NCI-H748 (cell line): ENCODE data around the gene POLR1B.
"Not testable (repeated sequence)": the region's sequence is repeated elsewhere in the genome, so short reads cannot be mapped to it uniquely, and the experiment has no call there.

Experiments used
- DNase-seq: peaks from one replicate; lab custom pipeline; 2025; ENCODE audit not compliant: unreplicated experiment; lab: John Stamatoyannopoulos, UW

POLR1B gene

DNA sequence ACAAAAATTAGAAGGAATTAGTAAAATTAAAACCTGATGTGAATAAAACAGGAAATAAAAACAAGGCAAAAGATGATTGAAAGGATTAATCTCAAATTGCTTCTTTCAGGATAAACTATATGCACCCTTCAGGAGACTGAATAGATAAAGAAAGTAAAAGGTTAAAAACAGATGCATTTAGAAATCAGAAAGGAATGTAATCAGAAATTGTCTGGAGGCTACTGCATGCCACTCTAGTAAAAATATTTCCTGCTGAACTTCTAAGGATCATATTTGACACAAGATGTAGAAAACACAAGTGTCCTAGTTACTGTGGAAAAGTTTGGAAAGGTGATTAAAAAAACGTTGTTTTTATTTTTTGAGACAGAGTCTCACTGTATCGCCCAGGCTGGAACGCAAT is 58.4 kb downstream of the POLR1B start:
- no peak for DNase-seq

DNA sequence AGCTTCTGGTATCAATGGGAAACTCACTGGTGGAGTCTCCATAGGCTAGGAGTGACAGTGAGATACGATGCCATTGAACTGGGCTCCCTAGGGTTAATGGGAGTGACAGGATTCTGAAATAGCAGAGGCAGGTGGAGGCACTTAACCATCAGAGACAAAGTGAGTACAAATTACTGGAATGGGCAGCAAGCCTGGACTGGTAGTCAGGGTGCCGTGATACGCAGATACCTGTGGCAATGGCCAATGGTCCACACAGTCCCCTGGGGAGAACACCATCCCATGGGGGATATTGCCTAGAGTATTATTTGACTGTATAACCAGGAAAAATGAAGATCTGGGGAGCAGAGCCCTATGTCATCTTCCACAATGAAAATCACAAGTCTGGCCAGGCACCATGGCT is 59.5 kb downstream of the POLR1B start:
- no peak for DNase-seq

DNA sequence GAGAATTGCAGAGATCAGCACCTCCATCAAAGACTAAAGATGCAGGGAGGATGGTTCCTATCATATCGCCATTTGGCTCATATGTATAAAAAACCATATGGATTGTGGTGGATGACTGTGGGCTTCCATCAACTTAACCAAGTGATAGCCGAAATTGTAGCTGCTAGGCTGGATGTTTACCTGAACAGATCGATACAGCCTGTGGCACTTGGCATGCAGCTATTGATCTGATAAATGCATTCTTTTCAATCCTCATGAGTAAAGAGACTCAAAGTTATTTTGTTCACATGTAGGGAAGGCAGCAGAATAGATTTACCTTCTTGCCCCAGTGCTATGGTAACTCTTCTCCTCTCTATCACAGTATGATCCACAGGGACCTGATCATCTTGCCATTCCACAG is 60.7 kb downstream of the POLR1B start:
- DNase-seq, result no peak

DNA sequence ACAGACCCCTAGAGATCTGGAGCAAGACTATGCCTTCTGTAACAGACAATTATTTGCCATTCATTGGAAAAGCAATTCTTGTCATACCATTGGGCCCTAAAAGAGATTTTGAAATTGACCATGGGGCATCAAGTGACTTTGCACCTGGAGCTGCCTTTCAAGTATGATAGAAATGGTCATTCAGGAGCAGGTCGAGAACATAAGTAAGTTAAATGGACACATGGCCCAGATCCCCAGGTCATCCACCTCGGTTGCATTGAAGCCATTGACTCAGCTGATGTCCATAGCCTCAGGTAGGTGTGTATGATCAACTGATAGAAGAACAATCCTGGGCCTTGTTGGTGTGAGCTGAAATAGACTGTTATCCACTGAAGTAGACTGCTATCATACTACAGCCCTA is 61.5 kb downstream of the POLR1B start:
- no peak for DNase-seq

DNA sequence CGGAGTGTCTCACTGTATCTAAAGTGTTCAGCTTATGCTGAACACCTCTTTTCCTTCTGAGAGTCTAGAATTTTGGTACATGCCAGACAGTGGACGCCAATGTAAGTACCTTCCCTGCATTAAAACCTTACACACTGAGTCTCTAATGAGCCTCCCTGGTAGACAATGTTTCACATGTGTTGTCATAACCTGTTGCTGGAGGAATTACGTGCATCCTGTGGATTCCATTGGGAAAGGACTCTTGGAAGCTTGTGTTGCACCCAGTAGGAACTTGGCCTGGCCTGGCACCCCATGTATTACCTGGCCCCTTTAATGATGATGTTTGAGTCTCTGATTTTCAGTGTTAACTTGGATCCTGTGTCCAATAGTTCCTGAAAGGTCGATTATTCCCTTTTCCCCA is 62.7 kb downstream of the POLR1B start:
- DNase-seq, result no peak

DNA sequence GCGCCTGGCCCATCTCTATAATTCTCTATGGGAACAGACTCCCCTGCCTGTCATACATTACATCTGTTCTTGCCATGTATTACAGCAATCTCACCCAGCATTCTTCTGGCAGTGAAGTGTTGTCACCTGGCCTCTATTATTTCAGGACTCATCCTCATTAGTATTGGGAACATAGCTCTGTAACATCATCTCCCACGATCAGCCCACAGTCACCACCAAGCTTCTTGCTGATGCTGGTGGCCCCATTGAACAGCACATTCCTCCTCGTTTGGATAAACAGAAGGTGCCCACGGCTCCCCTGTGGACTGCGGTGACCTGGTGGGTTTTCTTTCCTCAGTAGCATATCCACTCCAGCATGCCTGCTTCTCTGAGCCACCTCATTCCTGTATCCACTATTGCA is 63.7 kb downstream of the POLR1B start:
- DNase-seq, result no peak

DNA sequence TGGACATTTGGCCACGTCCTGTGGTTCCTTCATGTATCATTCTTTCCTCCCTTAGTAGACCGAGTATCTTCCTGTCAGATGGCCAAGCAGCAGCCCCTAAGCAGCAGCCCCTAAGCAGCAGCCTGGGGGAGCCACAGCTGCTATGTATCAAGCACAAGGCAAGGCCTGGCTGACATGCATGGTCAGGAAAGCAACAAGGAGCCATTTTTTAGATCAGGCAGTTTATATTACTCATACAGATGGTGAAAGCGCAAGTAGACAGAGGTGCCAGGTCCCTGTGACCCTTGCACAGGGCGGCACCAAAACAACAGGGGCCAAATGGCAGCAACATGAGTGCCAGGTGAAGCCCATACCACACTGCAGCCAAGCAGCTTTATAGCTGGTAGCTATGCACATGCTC is 64.3 kb downstream of the POLR1B start:
- DNase-seq, result no peak

DNA sequence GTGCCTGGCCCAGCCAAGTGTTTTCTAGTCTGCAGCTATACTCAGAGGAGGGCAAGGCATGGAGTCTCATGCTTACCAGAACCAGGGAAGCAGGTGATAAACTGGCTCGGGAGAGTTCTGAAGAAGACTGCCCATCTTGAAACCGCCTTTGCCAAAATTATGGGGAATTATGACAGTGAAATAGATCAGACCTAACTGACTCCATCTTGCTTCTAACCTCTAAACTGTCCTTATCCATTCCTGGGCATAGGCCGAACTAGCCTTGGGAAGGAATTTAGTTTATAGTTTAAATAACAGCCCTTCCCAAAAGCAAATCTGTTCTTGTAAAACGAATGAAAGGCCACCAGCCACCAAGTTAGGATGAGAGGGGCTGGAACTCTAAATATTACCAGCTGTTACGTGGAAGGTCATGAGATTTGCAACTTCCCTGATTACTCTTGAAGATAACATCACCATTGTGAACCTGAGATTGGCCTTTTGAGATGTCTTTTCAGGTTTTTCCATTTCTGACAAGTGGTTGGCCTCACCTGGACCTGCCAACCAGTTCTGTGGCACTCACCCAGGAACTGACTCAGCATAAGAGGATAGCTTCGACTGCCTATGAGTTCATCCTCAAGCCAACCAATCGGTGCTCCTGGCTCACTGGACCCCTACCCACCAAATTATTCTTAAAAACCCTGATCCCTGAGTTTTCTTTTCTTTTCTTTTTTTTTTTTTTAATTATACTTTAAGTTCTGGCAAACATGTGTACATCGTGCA is 65.6 kb downstream of the POLR1B start:
- no peak for DNase-seq

DNA sequence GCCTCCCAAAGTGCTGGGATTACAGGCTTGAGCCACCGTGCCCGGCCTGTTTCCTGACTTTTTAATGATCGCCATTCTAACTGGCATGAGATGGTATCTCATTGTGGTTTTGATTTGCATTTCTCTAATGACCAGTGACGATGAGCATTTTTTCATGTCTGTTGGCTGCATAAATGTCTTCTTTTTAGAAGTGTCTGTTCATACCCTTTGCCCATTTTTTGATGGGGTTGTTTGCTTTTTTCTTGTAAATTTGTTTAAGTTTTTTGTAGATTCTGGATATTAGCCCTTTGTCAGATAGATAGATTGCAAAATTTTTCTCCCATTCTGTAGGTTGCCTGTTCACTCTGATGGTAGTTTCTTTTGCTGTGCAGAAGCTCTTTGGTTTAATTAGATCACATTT is 67.1 kb downstream of the POLR1B start:
- DNase-seq, result not testable (repeated sequence)

DNA sequence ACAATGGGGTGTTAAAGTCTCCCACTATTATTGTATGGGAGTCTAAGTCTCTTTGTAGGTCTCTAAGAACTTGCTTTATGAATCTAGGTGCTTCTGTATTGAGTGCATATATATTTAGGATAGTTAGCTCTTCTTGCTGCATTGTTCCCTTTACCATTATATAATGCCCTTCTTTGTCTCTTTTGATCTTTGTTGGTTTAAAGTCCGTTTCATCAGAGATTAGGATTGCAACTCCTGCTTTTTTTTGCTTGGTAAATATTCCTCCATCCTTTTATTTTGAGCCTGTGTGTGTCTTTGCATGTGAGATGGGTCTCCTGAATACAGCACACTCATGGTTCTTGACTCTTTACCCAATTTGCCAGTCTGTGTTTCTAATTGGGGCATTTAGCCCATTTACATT is 70.0 kb downstream of the POLR1B start:
- not testable (repeated sequence) for DNase-seq

DNA sequence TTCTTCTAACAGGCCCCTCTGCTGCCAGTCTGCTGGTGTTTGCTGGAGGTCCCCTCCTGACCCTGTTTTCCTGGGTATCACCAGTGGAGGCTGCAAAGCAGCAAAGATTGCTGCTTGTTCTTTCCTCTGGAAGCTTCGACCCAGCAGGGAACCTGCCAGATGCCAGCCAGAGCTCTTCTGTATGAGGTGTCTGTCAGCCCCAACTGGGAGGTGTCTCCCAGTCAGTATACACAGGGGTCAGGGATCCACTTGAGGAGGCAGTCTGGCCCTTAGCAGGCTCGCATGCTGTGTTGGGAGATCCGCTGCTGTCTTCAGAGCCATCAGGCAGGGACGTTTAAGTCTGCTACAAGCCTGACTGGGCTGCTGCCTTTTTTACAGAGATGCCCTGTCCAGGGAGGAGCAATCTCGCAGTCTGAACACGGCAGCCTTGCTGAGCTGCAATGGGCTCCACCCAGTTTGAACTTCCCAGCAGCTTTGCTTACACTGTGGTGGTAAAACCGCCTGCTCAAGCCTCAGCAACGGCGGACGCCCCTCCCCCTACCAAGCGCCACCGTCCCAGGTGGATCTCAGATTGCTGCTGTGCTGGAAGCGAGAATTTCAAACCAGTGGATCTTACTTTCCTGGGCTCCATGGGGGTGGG is 72.1 kb downstream of the POLR1B start:
- DNase-seq, result peak; percentile 34

DNA sequence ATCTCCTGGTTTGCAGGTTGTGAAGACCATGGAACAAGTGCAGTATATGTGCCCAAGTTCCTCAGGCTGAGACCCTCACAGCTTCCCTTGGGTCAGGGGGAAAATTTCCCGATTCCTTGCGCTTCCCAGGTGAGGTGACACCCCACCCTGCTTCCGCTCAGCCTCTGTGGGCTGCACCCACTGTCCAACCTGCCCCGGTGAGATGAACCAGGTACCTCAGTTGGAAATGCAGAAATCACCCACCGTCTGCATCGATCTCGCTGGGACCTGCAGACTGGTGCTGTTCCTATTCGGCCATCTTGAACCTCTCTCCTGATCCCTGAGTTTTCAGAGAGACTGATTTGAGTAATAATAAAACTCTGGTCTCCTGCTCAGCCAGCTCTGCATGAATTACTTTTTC is 72.8 kb downstream of the POLR1B start:
- no peak for DNase-seq

DNA sequence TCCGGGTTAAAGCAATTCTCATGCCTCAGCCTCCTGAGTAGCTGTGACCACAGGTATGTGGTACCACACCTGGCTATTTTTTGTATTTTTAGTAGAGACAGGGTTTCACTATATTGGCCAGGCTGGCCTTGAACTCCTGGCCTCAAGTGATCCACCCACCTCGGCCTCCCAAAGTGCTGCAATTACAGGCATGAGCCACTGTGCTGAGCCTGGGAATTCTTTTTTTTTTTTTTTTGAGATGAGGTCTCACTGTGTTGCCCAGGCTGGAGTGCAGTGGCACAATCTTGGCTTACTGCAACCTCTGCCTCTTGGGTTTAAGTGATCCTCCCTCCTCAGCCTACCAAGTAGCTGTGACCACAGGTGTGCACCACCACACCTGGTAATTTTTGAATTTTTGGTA is 73.5 kb downstream of the POLR1B start:
- not testable (repeated sequence) for DNase-seq

DNA sequence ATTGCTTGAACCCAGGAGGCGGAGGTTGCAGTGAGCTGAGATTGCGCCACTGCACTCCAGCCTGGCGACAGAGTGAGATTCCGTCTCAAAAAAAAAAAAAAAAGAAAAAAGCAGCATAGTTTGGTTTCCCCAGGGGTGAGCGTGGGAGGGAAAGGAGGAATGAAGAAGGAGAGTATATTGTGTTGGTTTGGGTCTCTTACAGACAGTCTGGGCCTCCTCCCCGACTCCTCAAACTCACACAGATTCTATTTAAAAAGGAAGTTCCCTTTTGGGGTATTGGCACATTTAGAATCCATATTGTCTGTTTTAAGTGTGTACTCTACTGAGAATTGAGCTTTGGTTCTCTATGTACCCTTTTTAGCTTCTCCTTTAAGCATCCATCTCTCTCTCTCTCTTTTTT is 76.1 kb downstream of the POLR1B start:
- no peak for DNase-seq

DNA sequence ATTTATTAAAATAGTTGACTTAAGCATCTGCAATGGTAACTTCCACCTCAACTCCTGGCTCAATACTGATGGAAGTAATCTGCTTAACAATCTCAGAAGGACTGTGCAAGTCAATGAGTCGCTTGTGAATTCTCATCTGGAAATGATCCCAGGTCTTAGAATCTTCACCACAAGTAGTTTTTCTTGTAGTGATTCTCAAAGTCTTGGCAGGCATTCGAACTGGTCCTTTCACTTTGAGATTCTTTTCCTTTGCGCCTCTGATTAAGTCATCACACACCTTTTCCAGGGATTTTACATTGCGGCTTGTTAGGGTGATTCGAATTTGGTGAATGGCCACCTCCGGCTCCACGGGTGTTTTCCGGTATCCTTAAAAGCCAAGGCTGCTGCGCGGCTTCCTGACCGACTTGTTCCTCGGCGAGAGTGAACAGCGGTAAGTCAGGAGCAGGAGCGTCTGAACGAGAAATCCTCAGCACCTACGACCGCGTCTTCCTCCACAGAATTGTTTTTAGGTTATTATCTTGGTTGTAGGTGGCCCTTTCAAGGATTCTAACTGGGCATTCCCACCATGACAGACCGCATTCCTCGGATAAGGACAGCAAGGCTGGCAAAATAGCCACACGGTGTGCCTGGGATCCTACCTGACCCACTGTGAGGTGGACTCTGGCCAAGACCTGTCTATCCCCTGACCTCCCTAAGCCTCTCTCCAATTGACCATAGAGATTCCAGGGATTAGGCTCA is 79.7 kb downstream of the POLR1B start:
- DNase-seq, result no peak

DNA sequence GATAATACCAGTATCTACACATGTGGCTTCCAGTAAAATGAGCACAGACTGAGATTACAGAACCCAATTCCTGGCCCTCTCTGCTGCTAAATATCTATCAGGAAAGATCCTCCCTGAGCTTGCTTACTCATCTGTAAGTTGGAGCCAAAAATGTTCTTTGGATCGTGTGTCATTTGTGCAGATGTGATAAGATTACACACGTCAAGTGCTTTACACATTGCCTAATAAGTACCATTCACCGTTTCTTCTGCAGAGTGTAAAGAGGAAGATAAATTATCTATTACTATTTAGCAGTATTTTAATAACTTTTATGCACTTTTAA is 80.2 kb downstream of the POLR1B start:
- no peak for DNase-seq

DNA sequence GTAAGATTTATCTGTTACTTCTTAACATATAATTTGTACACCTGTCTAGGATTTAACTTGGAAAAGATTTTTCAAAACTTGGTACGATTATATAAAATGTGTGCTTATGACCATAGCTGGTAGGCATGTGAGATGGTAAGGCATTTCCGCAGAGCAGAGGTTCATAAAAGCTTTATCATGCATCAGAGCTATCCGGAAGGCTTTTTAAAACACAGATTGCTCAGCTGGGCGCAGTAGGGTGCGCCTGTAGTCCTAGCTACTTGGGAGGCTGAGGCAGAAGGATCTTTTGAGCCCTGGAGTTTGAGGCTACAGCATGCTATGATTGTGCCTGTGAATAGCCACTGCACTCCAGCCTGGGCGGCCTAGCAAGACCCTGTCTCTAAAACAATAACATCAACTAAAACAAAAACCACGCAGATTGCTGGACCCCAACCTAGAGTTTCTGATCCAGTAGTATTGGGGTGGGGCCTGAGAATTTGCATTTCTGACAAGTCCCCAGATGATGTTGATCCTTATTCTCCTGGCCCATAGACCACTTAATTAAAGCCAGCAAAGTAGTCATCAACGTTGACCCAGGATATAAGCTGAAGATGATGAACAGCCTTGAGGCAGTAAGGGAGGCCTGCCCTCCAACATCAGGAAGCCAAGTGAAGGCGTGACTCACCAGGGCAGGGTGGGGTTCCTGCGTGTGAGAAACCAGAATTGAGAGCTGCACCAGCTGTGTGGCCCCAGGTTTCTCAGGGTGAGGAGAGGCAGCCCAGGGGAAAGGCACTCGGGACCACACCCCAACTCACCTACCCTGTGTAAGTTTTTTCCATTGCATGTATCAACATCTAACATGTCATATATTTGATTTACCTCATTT is 81.9 kb downstream of the POLR1B start:
- DNase-seq, result no peak

DNA sequence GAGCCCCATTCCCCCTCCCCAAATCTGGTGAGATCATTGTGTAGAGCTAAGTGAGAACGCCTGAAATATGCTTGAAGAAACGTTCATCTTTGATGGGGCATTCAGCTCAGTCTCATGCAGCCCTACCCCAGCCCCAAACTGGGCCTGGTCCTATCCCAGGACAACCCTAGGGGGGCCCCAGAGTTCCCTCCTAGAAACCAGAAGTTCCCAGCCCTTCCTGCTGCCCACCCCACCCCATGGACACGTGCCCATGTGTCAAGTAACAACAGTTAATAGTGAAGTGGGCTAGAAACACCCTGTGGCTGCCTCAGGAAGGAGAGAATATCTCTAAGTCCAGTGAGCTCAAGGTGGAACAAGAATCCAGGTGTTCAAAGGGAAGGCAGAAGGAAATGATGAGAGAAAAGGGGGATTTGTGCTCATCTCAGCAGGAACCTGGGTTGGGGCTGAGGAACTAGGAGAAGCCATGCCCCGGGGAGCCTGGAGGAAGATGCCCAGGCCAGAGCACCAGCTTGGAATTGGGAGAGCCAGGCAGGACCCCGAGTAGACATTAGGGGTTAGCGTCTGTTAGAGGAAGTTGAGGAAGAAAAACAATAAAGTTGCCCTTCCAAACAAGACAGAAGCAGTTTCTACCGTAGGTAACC is 83.3 kb downstream of the POLR1B start:
- no peak for DNase-seq

DNA sequence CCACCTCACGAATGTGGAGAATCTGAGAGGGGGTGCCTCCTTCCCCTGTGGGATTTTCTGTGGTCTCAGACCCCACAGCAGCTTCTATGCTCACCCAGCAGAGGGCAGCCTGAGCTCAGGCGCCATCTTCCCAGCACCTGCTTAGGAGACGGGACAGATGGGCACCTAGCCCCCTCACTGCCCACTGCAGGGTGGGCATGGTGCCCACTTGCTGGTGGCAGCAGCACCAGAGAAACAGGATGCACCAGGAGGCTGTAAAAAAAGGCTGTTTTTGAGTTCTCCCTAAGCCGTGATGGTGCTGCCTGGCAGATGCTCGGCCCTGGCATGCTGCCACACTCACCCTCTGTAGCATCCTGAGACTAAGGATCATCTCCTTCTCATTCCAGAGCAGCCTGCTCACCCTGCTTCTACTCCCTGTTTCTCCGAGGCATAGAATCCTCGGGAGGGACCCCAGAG is 84.4 kb downstream of the POLR1B start:
- peak; percentile 40 for DNase-seq
